GM04503 (cell line): Measurements from ENCODE around the gene LIMCH1.
"Not testable (repeated sequence)": the region's sequence is repeated elsewhere in the genome, so short reads cannot be mapped to it uniquely, and the experiment has no call there.

Source experiments
- DNase-seq: peaks from one replicate; pipeline ENCODE4 v3.0.0-alpha.2; 2012; ENCODE audit warnings: low read depth

The LIMCH1 gene

GRCh38 chr4:41642746-41643145 lies 104.8 kb downstream of the LIMCH1 start:
- DNase-seq: not testable (repeated sequence)

DNA sequence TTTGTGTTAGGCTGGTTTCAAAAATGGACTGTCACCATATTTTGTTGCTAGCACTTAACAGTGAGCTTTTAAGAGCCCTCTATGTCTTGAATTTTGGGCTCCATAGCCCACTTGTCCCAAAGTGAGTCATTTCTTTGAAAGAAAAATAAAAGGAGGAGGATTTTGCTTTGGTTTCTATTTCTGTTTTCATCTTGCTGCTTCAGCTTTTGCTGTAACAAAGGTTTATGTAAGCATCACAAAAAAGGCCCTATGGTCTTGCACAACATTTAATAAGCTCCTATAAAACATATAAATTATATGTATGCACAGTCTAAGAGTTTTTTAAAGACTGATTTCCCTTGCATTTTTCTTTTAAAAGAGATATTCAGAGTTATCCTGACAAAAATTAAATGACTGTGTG lies 105.4 kb downstream of the LIMCH1 start:
- no peak for DNase-seq

- no peak for DNase-seq
These were observed 106.4 kb downstream of the LIMCH1 start for GRCh38 chr4:41644288-41644914.

DNA sequence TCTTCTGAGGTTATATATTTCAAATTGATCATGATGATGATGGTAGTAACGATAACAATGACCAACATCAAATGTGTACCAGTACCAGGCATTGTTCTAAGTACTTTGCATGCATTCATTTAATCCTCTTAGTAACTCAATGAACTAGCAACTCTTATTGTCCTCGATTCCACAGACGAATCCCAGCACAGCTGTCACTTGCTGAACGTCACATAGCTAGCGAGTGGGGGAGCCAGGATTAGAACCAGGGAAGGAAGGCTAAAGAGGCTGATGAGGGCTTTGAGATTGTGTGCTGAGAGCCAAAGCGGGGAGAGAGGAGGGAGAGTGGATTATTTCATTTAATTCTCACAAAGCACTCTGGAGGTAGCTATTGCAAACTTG lies 106.9 kb downstream of the LIMCH1 start:
- DNase-seq: no peak

DNA sequence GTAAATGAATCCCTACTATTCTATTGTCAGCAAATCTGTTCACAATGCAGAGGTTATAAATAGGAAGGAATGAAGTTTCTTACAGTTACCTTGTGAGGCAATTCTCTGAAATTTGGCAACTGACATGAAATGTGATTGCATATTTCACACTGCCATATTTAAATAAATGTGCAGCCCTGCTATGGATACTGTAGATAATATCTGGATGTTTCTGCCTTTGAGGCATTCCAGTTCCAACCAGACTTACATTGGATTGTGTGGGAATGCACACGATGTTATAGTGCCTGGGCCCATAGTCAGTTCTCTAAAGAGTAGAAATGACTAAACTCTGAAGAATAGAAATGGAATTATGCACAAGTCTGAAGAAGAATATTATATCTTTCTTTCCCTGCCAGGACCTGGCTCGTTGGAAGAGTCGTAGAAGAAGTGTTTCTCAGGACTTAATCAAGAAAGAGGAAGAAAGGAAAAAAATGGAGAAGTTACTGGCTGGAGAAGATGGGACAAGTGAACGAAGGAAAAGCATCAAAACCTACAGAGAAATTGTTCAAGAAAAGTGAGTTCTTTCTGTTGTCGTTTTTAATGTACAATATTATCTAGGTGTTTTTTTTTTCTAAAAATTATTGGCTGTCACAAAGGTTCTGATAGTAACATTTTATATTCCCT lies 107.9 kb downstream of the LIMCH1 start:
- no peak for DNase-seq

DNA sequence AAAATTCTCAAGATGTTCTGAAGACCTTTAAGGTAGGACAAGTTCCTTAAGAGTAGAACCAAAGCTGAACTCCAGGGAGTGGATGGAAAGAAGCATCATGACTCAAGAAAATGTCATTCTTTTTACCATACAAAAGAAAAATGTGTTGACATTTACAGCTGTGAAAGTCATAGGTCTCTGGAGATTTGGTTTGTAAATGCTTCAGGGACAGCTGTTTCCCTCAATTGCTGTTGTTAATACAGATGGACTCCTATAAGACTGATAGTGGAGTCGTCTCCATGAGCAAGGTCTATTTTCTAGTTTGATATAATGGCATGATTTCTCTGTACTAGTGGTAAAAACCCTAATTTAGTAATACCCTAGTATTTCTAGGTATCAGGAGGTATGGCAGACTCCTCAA lies 108.9 kb downstream of the LIMCH1 start:
- DNase-seq: no peak

DNA sequence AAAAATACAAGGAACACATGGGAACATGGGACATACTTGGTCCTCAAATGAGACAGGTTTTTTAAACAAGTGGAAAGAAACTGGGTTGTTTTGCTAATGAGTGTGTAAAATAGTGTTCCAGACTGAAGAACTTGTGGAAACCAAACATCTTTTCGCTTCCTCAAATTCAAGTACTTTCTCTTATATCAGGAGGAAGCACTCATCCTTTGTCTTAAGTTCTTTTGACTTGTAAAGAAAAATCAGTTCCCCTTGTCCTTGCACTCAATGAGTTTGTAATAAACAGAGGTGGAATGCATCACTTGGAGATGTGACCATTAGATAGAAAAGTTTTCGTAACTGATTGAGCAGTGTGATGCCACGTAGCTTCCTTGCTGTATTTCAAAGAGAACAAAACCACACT lies 109.4 kb downstream of the LIMCH1 start:
- DNase-seq: no peak

- not testable (repeated sequence) for DNase-seq
These were observed 113.2 kb downstream of the LIMCH1 start for GRCh38 chr4:41651150-41651549.

- no peak for DNase-seq
These were observed 115.0 kb downstream of the LIMCH1 start for GRCh38 chr4:41652971-41653370.

- no peak for DNase-seq
These were observed 115.6 kb downstream of the LIMCH1 start for GRCh38 chr4:41653523-41653922.

GRCh38 chr4:41655177-41655576 lies 117.2 kb downstream of the LIMCH1 start:
- DNase-seq: no peak

DNA sequence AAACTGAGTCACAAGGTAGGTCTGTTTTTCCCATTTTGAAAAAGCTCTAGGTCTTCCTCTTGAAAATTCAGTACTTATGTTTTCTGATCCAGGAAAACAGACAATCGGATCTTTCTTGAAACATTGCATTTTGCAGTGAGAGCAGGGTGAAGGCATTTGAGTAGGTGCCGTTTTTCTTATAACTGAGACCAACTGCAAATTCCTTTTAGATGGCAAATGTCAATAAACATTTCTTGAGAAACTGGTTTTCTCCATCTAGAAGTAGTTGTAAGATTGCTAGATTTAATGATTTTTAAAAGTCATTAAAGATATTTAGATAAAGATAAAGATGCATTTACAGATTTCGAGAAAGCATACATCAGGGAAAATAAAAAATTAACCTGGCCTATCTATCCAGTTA lies 118.1 kb downstream of the LIMCH1 start:
- no peak for DNase-seq

GRCh38 chr4:41656572-41657520 lies 118.9 kb downstream of the LIMCH1 start:
- DNase-seq: no peak

DNA sequence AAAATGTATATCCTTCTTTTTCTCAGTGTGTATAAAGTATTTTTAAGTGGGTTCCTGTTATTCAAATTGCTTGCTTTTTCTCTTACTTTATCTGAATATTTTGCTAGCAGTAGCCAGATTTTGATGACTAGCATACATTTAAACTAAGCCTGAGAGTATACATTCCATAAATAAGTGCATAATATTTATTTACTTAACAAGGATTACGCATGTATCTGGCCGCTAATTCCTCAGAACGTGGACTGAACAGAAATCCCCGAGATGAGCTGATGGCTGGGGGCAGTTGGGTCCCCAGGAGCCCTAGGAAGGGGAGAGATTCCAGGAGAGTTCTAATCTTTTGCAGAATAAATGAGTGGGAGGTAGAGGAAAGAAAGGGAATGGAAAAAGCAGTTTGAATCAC lies 119.6 kb downstream of the LIMCH1 start:
- DNase-seq: no peak

GRCh38 chr4:41658163-41658562 lies 120.2 kb downstream of the LIMCH1 start:
- DNase-seq: no peak

DNA sequence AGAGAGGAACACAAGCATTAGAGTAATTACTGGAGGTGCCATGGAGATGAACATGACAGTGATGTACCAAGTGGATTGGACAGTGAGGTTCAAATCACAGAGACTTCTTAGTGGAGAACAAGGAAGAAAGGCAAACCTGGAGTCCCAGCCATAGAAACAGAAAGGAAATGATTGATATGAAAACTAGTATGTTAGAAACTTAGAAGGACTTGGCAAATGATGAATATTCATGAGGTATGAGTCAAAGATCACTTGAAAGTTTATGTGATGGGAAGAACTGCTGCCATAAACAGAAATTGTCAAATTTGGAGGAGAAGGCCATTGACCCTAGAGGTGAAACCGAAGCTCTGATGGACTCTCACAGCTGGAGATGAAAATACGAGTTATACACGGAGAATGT lies 122.4 kb downstream of the LIMCH1 start:
- DNase-seq: no peak

GRCh38 chr4:41661442-41662076 lies 123.6 kb downstream of the LIMCH1 start:
- peak; percentile 8 for DNase-seq

DNA sequence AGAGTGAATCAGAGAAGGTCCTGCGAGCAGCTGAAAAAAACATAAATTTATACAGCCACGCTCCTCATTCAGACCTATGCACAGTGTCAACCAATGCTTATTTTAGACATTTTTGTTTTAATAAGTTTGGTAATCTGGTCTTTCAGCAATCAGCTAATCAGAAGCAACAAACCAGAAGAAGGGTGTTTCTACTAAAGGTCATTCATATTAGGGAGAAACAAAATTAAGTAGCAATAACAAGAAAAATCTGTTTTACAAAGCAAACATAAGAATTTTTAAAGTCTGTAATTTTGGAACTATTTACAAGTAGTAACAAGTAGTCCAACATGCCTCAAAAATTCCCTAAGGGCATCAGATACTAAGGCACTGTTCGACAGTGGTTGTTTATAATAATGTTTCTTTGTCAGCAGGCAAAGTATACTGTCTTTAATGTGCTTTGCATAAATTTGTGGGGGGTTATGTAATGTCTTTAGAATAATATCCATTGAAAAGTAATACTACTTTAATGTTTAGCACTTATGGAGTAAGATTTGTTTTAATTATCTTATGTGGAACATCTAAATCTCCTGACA lies 127.8 kb downstream of the LIMCH1 start:
- no peak for DNase-seq

GRCh38 chr4:41668024-41668423 lies 130.1 kb downstream of the LIMCH1 start:
- DNase-seq: no peak

GRCh38 chr4:41670530-41670929 lies 132.6 kb downstream of the LIMCH1 start:
- no peak for DNase-seq

GRCh38 chr4:41670982-41671381 lies 133.0 kb downstream of the LIMCH1 start:
- no peak for DNase-seq
